Metanephros (tissue), 2 donors: ENCODE data around the gene TCERG1. TPM values are rescaled to one million over a fixed set of nuclear protein-coding genes. Genes with fewer than 3 reads are reported as not detected.

Experiments
- small RNA-seq: library from RNA; depleted of rRNA; stranded (forward); fragments of <200 nt; gene quantifications from one replicate; pipeline ENCODE3, GENCODE V24; 2014; ENCODE audit warnings: low replicate concordance
- total RNA-seq: library from RNA; depleted of rRNA; stranded (reverse); fragments of >200 nt; gene quantifications from one replicate; pipeline ENCODE4 v1.2.3, GENCODE V29; 2014

Gene TCERG1
- total RNA-seq = 69.2 TPM

GRCh38 chr5:146446861-146447733 is at the start of gene TCERG1:
Gene TCERG1, plus strand, starts transcription at chr5:146447333. Its CDS starts 17 bp downstream, at chr5:146447350.

DNA sequence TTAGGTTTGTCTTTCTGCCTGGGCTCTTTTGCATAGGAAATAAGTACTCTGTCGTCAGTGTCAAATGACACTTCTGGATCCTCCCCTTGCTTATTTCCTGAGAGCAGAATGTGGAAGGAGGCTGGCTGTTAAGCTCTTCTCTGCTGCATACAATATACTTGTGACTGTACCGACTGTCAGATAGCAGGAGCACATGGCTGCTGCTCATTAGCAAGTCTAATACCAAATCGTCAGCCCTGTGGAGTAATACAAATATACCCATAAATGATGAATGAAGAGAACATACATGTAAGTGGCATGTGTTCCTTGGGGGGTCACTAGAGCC is 69.0 kb downstream of the TCERG1 start, which contains the start of gene GPR151:
Gene GPR151 (minus strand): TSS at position 40 of the 325 bp plus-strand sequence. CDS start 77 bp downstream, outside the sequence.

Small RNAs within 50 kb of the gene (small RNA-seq; reads per million reads assigned to genes)
- gene RF02271 = not detected

Other genes starting within 250 kb of the TCERG1 start
- gene RBM27, start 243.7 kb upstream of the TCERG1 start, total RNA-seq = 32.2 TPM
- gene POU4F3, start 108.5 kb upstream of the TCERG1 start, total RNA-seq = 0.12 TPM
- not detected for gene GPR151, start 68.9 kb downstream of the TCERG1 start, total RNA-seq